H9 (cell line): Measurements from ENCODE around the gene BARX2. TPM values are rescaled to one million over a fixed set of nuclear protein-coding genes. Genes with fewer than 3 reads are reported as not detected.
A peak's percentile ranks its signal among the peaks of the same experiment; 100 is the strongest.

Experiments used
- DNase-seq: peaks from one replicate; pipeline ENCODE4 v3.0.0-alpha.2; 2017
- H2AFZ ChIP-seq: one replicate; pipeline ENCODE4 v1.6.1; 2013; ENCODE audit warnings: mild to moderate bottlenecking, low read length, control low read depth, moderate library complexity
- H2AK5ac ChIP-seq: 2 replicates; pipeline ENCODE4 v1.6.1; 2013; ENCODE audit warnings: low read length, control low read depth, mixed read lengths; ENCODE audit not compliant: insufficient read length
- H2BK120ac ChIP-seq: one replicate; pipeline ENCODE4 v1.6.1; 2013; ENCODE audit warnings: low read depth, mild to moderate bottlenecking, low read length, control low read depth, inconsistent platforms; ENCODE audit not compliant: poor library complexity, severe bottlenecking
- H2BK12ac ChIP-seq: 2 replicates; pipeline ENCODE4 v1.6.1; 2013; ENCODE audit warnings: low read length, control low read depth, mixed read lengths, low read depth; ENCODE audit not compliant: insufficient read length
- H2BK15ac ChIP-seq: 2 replicates; pipeline ENCODE4 v1.6.1; 2013; ENCODE audit warnings: low read depth, low read length, control low read depth
- H2BK20ac ChIP-seq: one replicate; pipeline ENCODE4 v1.6.1; 2013; ENCODE audit warnings: low read depth, mild to moderate bottlenecking, low read length, control low read depth, inconsistent platforms; ENCODE audit not compliant: poor library complexity, severe bottlenecking
- H2BK5ac ChIP-seq: 2 replicates; pipeline ENCODE4 v1.6.1; 2013; ENCODE audit warnings: low read length, control low read depth, mixed read lengths; ENCODE audit not compliant: insufficient read length
- H3K14ac ChIP-seq: 2 replicates; pipeline ENCODE4 v1.6.1; 2013; ENCODE audit warnings: low read length, control low read depth; ENCODE audit not compliant: insufficient read depth
- H3K18ac ChIP-seq: 2 replicates; pipeline ENCODE4 v1.6.1; 2013; ENCODE audit warnings: low read depth, mild to moderate bottlenecking, mixed read lengths, low read length, control low read depth; ENCODE audit not compliant: insufficient read length
- H3K23ac ChIP-seq: 2 replicates; pipeline ENCODE4 v1.6.1; 2013; ENCODE audit warnings: low read length, control low read depth, mixed read lengths, low read depth; ENCODE audit not compliant: insufficient read length
- H3K23me2 ChIP-seq: 2 replicates; pipeline ENCODE4 v1.6.1; 2013; ENCODE audit warnings: low read depth, mild to moderate bottlenecking, mixed read lengths, low read length, control low read depth; ENCODE audit not compliant: insufficient read length, poor library complexity, severe bottlenecking
- H3K27ac ChIP-seq: 2 replicates; pipeline ENCODE4 v1.5.1; 2013; ENCODE audit warnings: low read length, control low read depth, mixed read lengths, low read depth; ENCODE audit not compliant: insufficient read length
- H3K27me3 ChIP-seq: 2 replicates; pipeline ENCODE4 v1.6.1; 2013; ENCODE audit warnings: low read length, control low read depth, inconsistent platforms; ENCODE audit not compliant: insufficient read depth
- H3K4ac ChIP-seq: 2 replicates; pipeline ENCODE4 v1.6.1; 2013; ENCODE audit warnings: low read depth, mild to moderate bottlenecking, control low read depth, inconsistent platforms, low read length, moderate library complexity
- H3K4me1 ChIP-seq: 2 replicates; pipeline ENCODE4 v1.6.1; 2013; ENCODE audit warnings: low read length, control low read depth, inconsistent platforms; ENCODE audit not compliant: insufficient read depth
- H3K4me2 ChIP-seq: 2 replicates; pipeline ENCODE4 v1.6.1; 2013; ENCODE audit warnings: low read length, control low read depth, mixed read lengths; ENCODE audit not compliant: insufficient read length, insufficient read depth
- H3K56ac ChIP-seq: 2 replicates; pipeline ENCODE4 v1.6.1; 2013; ENCODE audit warnings: low read depth, mild to moderate bottlenecking, mixed read lengths, low read length, control low read depth; ENCODE audit not compliant: insufficient read length
- H3K79me1 ChIP-seq: 2 replicates; pipeline ENCODE4 v1.6.1; 2013; ENCODE audit warnings: low read depth, mild to moderate bottlenecking, moderate library complexity, low read length, control low read depth, inconsistent platforms; ENCODE audit not compliant: insufficient read depth, poor library complexity, severe bottlenecking
- H3K79me2 ChIP-seq: 2 replicates; pipeline ENCODE4 v1.6.1; 2013; ENCODE audit warnings: low read length, control low read depth, inconsistent platforms; ENCODE audit not compliant: insufficient read depth
- H3K9ac ChIP-seq: 2 replicates; pipeline ENCODE4 v1.6.1; 2013; ENCODE audit warnings: low read length, control low read depth, mixed read lengths; ENCODE audit not compliant: insufficient read length; ENCODE audit errors: extremely low read depth
- H3K9me3 ChIP-seq: one replicate; pipeline ENCODE4 v1.6.1; 2013; ENCODE audit warnings: low read depth, low read length, inconsistent platforms; ENCODE audit not compliant: control insufficient read depth
- H3T11ph ChIP-seq: one replicate; pipeline ENCODE4 v1.6.1; 2013; ENCODE audit warnings: mild to moderate bottlenecking, low read length, control low read depth, inconsistent platforms
- H4K20me1 ChIP-seq: one replicate; pipeline ENCODE4 v1.6.1; 2013; ENCODE audit not compliant: control insufficient read depth, insufficient read length, insufficient read depth
- H4K5ac ChIP-seq: 2 replicates; pipeline ENCODE4 v1.6.1; 2013; ENCODE audit warnings: low read depth, mild to moderate bottlenecking, mixed read lengths, low read length, control low read depth; ENCODE audit not compliant: insufficient read length
- H4K8ac ChIP-seq: replicated peaks from 2 replicates; pipeline ENCODE4 v1.6.1; 2013; ENCODE audit warnings: low read length, control low read depth, mixed read lengths, low read depth; ENCODE audit not compliant: insufficient read length
- H4K91ac ChIP-seq: 2 replicates; pipeline ENCODE4 v1.6.1; 2013; ENCODE audit warnings: low read depth, mild to moderate bottlenecking, moderate library complexity, mixed read lengths, low read length, control low read depth; ENCODE audit not compliant: insufficient read length
- H3K27ac Mint-ChIP-seq, 3 experiments: 2 replicates in 2 of 3; 3 replicates in 1 of 3; pipeline ENCODE4 v1.8.0; 2020 to 2021; ENCODE audit warnings: mixed read lengths in 3 of 3, mild to moderate bottlenecking in 1 of 3, moderate library complexity in 1 of 3
- H3K27me3 Mint-ChIP-seq: 2 replicates; pipeline ENCODE4 v1.8.0; 2021; ENCODE audit warnings: low read depth, mild to moderate bottlenecking, moderate library complexity, mixed read lengths
- H3K36me3 Mint-ChIP-seq, 3 experiments: 2 replicates in 2 of 3; 3 replicates in 1 of 3; pipeline ENCODE4 v1.8.0; 2020 to 2021; ENCODE audit warnings: low read depth in 3 of 3, mixed read lengths in 3 of 3; ENCODE audit not compliant: insufficient read depth in 1 of 3
- H3K4me1 Mint-ChIP-seq, 2 experiments: 2 replicates each; pipeline ENCODE4 v1.8.0; 2020; ENCODE audit warnings: mixed read lengths in 2 of 2
- H3K4me3 Mint-ChIP-seq, 2 experiments: 2 replicates in 1 of 2; 3 replicates in 1 of 2; pipeline ENCODE4 v1.8.0; 2020 to 2021; ENCODE audit warnings: mild to moderate bottlenecking in 2 of 2, mixed read lengths in 2 of 2, moderate library complexity in 1 of 2
- H3K9me3 Mint-ChIP-seq, 2 experiments: 2 replicates in 1 of 2; 3 replicates in 1 of 2; pipeline ENCODE4 v1.8.0; 2020; ENCODE audit warnings: mild to moderate bottlenecking in 2 of 2, mixed read lengths in 2 of 2, moderate library complexity in 1 of 2
- WGBS: extraction: QIAGEN DNeasy Blood & Tissue Kit; methylation state at CpG from one replicate; pipeline ENCODE4 v1.1.7; 2013; ENCODE audit warnings: missing lambda C conversion rate, low lambda C conversion rate, mixed read lengths; ENCODE audit not compliant: insufficient read length; ENCODE audit errors: extremely low coverage; 5-methylcytosine and 5-hydroxymethylcytosine counted together
- long read RNA-seq: library from polyadenylated mRNA; unstranded; transcript quantifications from one replicate; pipeline ENCODE4 v2.0.0, GENCODE V29; 2020
- total RNA-seq: library from RNA; stranded (reverse); gene quantifications from 2 replicates; pipeline ENCODE4 v1.2.1, GENCODE V29; 2021
- TF ChIP-seq, protein P1 (sequence below): fragments of 200-600 bp; sonication (generic); conservative IDR thresholded peaks from 3 replicates; pipeline ENCODE4 v1.8.0; 2021; ENCODE audit warnings: antibody characterized with exemption, mild to moderate bottlenecking

The BARX2 gene, protein sequence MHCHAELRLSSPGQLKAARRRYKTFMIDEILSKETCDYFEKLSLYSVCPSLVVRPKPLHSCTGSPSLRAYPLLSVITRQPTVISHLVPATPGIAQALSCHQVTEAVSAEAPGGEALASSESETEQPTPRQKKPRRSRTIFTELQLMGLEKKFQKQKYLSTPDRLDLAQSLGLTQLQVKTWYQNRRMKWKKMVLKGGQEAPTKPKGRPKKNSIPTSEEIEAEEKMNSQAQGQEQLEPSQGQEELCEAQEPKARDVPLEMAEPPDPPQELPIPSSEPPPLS
- not detected in 2 replicates for total RNA-seq
- long read RNA-seq = 0 reads

DNA sequence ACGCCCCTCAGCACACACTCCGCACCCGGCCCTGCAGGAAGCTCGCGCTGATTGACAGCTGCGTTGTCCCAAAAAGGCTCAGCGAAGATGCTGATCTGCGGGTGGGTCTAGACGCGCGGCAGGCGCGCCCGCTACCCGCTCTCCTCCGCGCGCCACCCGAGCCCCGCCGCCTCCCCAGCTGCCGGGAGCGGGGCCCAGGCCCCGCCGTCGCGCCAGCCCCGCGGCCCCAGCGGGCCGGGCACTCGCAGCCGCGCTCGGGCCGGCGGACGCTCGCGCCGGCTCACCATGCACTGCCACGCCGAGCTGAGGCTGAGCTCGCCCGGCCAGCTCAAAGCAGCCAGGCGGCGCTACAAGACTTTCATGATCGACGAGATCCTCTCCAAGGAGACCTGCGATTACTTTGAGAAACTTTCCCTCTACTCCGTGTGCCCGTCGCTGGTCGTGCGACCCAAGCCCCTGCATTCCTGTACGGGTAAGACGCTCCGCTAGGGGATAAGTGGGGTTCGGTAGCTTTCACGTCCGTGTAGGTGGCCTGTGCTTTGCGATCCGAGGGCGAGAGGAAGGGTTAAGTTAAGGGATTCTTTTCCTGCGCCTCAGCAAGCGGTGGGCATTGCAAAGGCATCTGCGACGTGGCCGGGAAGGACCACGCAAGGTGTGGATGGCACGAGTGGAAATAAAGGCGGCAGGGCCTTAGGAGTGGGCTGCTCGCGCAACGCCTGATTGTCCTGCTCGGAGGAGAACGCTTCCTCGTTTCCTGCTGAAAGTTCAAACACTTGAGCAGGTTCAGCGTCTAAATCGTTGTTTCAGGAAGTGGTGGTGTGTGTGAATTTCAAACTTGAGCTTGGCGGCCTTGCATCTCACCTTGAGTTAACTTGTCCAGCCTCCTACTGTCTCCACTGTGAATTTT lies at the start of gene BARX2:
Gene BARX2 (plus strand): TSS at position 98 of the 907 bp plus-strand sequence. CDS start 188 bp downstream, at position 286.
- TF ChIP-seq, protein P1, sequence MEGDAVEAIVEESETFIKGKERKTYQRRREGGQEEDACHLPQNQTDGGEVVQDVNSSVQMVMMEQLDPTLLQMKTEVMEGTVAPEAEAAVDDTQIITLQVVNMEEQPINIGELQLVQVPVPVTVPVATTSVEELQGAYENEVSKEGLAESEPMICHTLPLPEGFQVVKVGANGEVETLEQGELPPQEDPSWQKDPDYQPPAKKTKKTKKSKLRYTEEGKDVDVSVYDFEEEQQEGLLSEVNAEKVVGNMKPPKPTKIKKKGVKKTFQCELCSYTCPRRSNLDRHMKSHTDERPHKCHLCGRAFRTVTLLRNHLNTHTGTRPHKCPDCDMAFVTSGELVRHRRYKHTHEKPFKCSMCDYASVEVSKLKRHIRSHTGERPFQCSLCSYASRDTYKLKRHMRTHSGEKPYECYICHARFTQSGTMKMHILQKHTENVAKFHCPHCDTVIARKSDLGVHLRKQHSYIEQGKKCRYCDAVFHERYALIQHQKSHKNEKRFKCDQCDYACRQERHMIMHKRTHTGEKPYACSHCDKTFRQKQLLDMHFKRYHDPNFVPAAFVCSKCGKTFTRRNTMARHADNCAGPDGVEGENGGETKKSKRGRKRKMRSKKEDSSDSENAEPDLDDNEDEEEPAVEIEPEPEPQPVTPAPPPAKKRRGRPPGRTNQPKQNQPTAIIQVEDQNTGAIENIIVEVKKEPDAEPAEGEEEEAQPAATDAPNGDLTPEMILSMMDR = peak; percentile 67
- no peak within 1 kb of the TSS for H4K8ac ChIP-seq
- Mint-ChIP-seq H3K36me3 (no peaks in the 10 kb centered on the region), H3K4me1 (peaks cover 16 to 39% of the 10 kb centered on the region in 2 experiments), H3K4me3 (peak within 1 kb of the TSS; percentile 57 to 80), H3K27ac (peak within 1 kb of the TSS in 1 of 3 experiments; percentile 72; a peak in 2 of 7 replicates), H3K9me3 (peaks cover 0 to 2% of the 10 kb centered on the region in 2 experiments; a peak in 2 of 5 replicates), H3K27me3 (peaks cover 96% of the 10 kb centered on the region)
- H2BK20ac ChIP-seq = no peak within 1 kb of the TSS
- no peak within 1 kb of the TSS for H3K23ac ChIP-seq
- H3K79me1 ChIP-seq = no peaks in the 10 kb centered on the region
- no peak within 1 kb of the TSS for H3K56ac ChIP-seq
- H2BK15ac ChIP-seq = no peak within 1 kb of the TSS
- peak; percentile 75 for DNase-seq
- peaks cover 52% of the 10 kb centered on the region for H3K27me3 ChIP-seq
- H4K91ac ChIP-seq = no peak within 1 kb of the TSS
- H3K23me2 ChIP-seq = peaks cover 21% of the 10 kb centered on the region
- H4K5ac ChIP-seq = no peak within 1 kb of the TSS
- H2BK12ac ChIP-seq = no peak within 1 kb of the TSS
- H3K4me2 ChIP-seq = peak within 1 kb of the TSS; percentile 77
- H3K27ac ChIP-seq = no peak within 1 kb of the TSS
- no peak within 1 kb of the TSS for H2BK120ac ChIP-seq
- H3K4ac ChIP-seq = no peak within 1 kb of the TSS
- H3T11ph ChIP-seq = no peak within 1 kb of the TSS
- H3K18ac ChIP-seq = no peak within 1 kb of the TSS
- H4K20me1 ChIP-seq = no peaks in the 10 kb centered on the region
- no peak within 1 kb of the TSS for H3K9ac ChIP-seq
- H2AK5ac ChIP-seq = no peak within 1 kb of the TSS
- WGBS = no CpG with 5 or more reads among the region's 81 CpGs
- H3K79me2 ChIP-seq = no peaks in the 10 kb centered on the region
- H3K9me3 ChIP-seq = no peaks in the 10 kb centered on the region
- no peak within 1 kb of the TSS for H2AFZ ChIP-seq
- no peaks in the 10 kb centered on the region for H3K4me1 ChIP-seq
- H2BK5ac ChIP-seq = no peak within 1 kb of the TSS
- no peak within 1 kb of the TSS for H3K14ac ChIP-seq
